GM12878 (cell line): Measurements from ENCODE around the gene PURA. TPM values are rescaled to one million over a fixed set of nuclear protein-coding genes. Genes with fewer than 3 reads are reported as not detected.
A peak's percentile ranks its signal among the peaks of the same experiment; 100 is the strongest.

Experiments used
- ATAC-seq: fragments of 200-7000 bp; cut with Tn5 transposase; 3 replicates; pipeline ENCODE4 v1.9.1; 2020; ENCODE audit warnings: mild to moderate bottlenecking, moderate library complexity
- BruUV-seq: library from RNA; stranded (reverse); fragments of 400-500 nt; replicated peaks from 2 replicates; lab custom pipeline; 2021; lab: Mats Ljungman, UMichigan
- CTCF ChIA-PET: fragments of 300-600 bp; sonication (Branson Sonifier 250); formaldehyde crosslinking; extraction: SDS; loops from one replicate; lab custom pipeline; 2021; ENCODE audit warnings: inconsistent platforms; lab: Yijun Ruan, JAX
- POLR2A ChIA-PET: fragments of 350-600 bp; formaldehyde crosslinking; extraction: SDS; loops from one replicate; lab custom pipeline; 2021; ENCODE audit warnings: inconsistent platforms; lab: Charles Lee
- RAD21 ChIA-PET: fragments of 300-600 bp; sonication (Branson Sonifier 250); formaldehyde crosslinking; loops from one replicate; lab custom pipeline; 2023; ENCODE audit warnings: antibody characterized with exemption; ENCODE audit not compliant: unreplicated experiment; lab: Charles Lee
- SMC1A ChIA-PET: fragments of 300-600 bp; sonication (Branson Sonifier 250); formaldehyde crosslinking; loops from one replicate; lab custom pipeline; 2023; ENCODE audit not compliant: unreplicated experiment, uncharacterized antibody; lab: Charles Lee
- DNase-seq: peaks from one replicate; pipeline ENCODE4 v3.0.0-alpha.2; 2011; ENCODE audit warnings: low read depth, low spot score
- FAIRE-seq: peaks from 3 replicates; lab custom pipeline; 2011; peaks lifted over from hg19 to GRCh38; lab: Jason Lieb, UNC
- H2AFZ ChIP-seq: 2 replicates; pipeline ENCODE4 v1.6.0; 2011; ENCODE audit warnings: low read depth, low read length, control low read depth; ENCODE audit not compliant: control insufficient read depth
- H3K27ac ChIP-seq: 2 replicates; pipeline ENCODE4 v1.5.1; 2011; ENCODE audit warnings: control low read depth; ENCODE audit not compliant: control insufficient read depth, insufficient read depth
- H3K27me3 ChIP-seq, 2 experiments: replicated peaks in 1 of 2; 2 replicates each; pipeline versions ENCODE4 v1.6.0 to v1.6.1; 2011; ENCODE audit warnings: low read length in 1 of 2; ENCODE audit not compliant: control insufficient read depth in 2 of 2, insufficient read depth in 2 of 2
- H3K36me3 ChIP-seq, 2 experiments: 2 replicates each; pipeline ENCODE4 v1.5.1; 2011; ENCODE audit warnings: low read length in 1 of 2; ENCODE audit not compliant: control insufficient read depth in 2 of 2, insufficient read depth in 2 of 2
- H3K4me1 ChIP-seq: 2 replicates; pipeline ENCODE4 v1.6.1; 2011; ENCODE audit warnings: mild to moderate bottlenecking, low read length, moderate library complexity, mixed read lengths; ENCODE audit not compliant: control insufficient read depth, insufficient read depth
- H3K4me2 ChIP-seq: 2 replicates; pipeline ENCODE4 v1.6.0; 2011; ENCODE audit warnings: control low read depth; ENCODE audit not compliant: control insufficient read depth, insufficient read depth
- H3K4me3 ChIP-seq: fragments of 200-600 bp; sonication (generic); 2 replicates; pipeline ENCODE4 v1.5.1; 2016
- H3K79me2 ChIP-seq: 2 replicates; pipeline ENCODE4 v1.6.0; 2011; ENCODE audit warnings: low read length; ENCODE audit not compliant: control insufficient read depth, insufficient read depth
- H3K9ac ChIP-seq: 2 replicates; pipeline ENCODE4 v1.8.0; 2011; ENCODE audit warnings: low read length, control low read depth, mixed read lengths; ENCODE audit not compliant: control insufficient read depth, insufficient read depth
- H3K9me3 ChIP-seq: replicated peaks from 3 replicates; pipeline ENCODE4 v1.5.1; 2011; ENCODE audit warnings: mild to moderate bottlenecking, low read length; ENCODE audit not compliant: control insufficient read depth, insufficient read depth
- H4K20me1 ChIP-seq: 2 replicates; pipeline ENCODE4 v1.6.0; 2011; ENCODE audit not compliant: control insufficient read depth, insufficient read depth
- ATF2 ChIP-seq: IDR thresholded peaks from 2 replicates; pipeline ENCODE4 v1.6.1; 2012; ENCODE audit warnings: low read length, inconsistent platforms
- BCL11A ChIP-seq: IDR thresholded peaks from 2 replicates; pipeline ENCODE4 v1.6.1; 2011; ENCODE audit warnings: low read depth, low read length
- CBX5 ChIP-seq: sonication (generic); IDR thresholded peaks from 2 replicates; pipeline ENCODE4 v1.6.1; 2016; ENCODE audit warnings: low read depth, moderate library complexity, mild to moderate bottlenecking, inconsistent platforms
- EGR1 ChIP-seq, 2 experiments: IDR thresholded peaks; 1 replicate in 1 of 2; 2 replicates in 1 of 2; pipeline ENCODE4 v1.6.1; 2011 to 2012; ENCODE audit warnings: low read depth in 2 of 2, low read length in 2 of 2, borderline replicate concordance in 1 of 2, mild to moderate bottlenecking in 1 of 2, moderate library complexity in 1 of 2
- FOXM1 ChIP-seq: IDR thresholded peaks from 2 replicates; pipeline ENCODE4 v1.6.1; 2012; ENCODE audit warnings: low read depth, mild to moderate bottlenecking, inconsistent platforms, low read length, moderate library complexity
- JUND ChIP-seq: IDR thresholded peaks from 2 replicates; pipeline ENCODE4 v1.6.1; 2012; ENCODE audit warnings: low read depth, mild to moderate bottlenecking, low read length, improper control_type of control experiment, moderate library complexity
- KLF5 ChIP-seq: fragments of 450-650 bp; IDR thresholded peaks from 2 replicates; pipeline ENCODE4 v1.6.1; 2014; ENCODE audit warnings: mild to moderate bottlenecking; ENCODE audit not compliant: partially characterized antibody
- MEF2A ChIP-seq: IDR thresholded peaks from 2 replicates; pipeline ENCODE4 v1.6.1; 2011; ENCODE audit warnings: low read depth, mild to moderate bottlenecking, low read length, moderate library complexity; ENCODE audit not compliant: insufficient read depth
- MEF2B ChIP-seq: fragments of 450-650 bp; IDR thresholded peaks from 2 replicates; pipeline ENCODE4 v1.6.1; 2018; ENCODE audit warnings: mild to moderate bottlenecking, moderate library complexity; ENCODE audit not compliant: partially characterized antibody, poor library complexity, severe bottlenecking
- NR2C1 ChIP-seq: fragments of 450-650 bp; IDR thresholded peaks from 2 replicates; pipeline ENCODE4 v1.6.1; 2017; ENCODE audit warnings: antibody characterized with exemption, mild to moderate bottlenecking, moderate library complexity
- POLR2A ChIP-seq: IDR thresholded peaks from 2 replicates; pipeline ENCODE4 v1.6.1; 2011; ENCODE audit warnings: low read depth, mild to moderate bottlenecking, low read length
- SMC3 ChIP-seq: IDR thresholded peaks from 2 replicates; pipeline ENCODE4 v1.6.1; 2011; ENCODE audit warnings: low read length, improper control_type of control experiment, borderline replicate concordance
- SRF ChIP-seq, 2 experiments: IDR thresholded peaks; 2 replicates each; pipeline ENCODE4 v1.6.1; 2011; ENCODE audit warnings: low read depth in 2 of 2, low read length in 2 of 2, mild to moderate bottlenecking in 1 of 2, moderate library complexity in 1 of 2
- USF2 ChIP-seq: IDR thresholded peaks from 2 replicates; pipeline ENCODE4 v1.6.1; 2011; ENCODE audit warnings: low read depth, low read length, improper control_type of control experiment, borderline replicate concordance
- ZBTB11 ChIP-seq: fragments of 450-650 bp; formaldehyde crosslinking; IDR thresholded peaks from 2 replicates; pipeline ENCODE4 v1.5.0; 2022; ENCODE audit warnings: mild to moderate bottlenecking, missing genetic modification characterization
- ZNF217 ChIP-seq: fragments of 450-650 bp; IDR thresholded peaks from 2 replicates; pipeline ENCODE4 v1.6.1; 2017; ENCODE audit warnings: antibody characterized with exemption, mild to moderate bottlenecking
- ZNF24 ChIP-seq: fragments of 450-650 bp; IDR thresholded peaks from 2 replicates; pipeline ENCODE4 v1.6.1; 2017; ENCODE audit warnings: antibody characterized with exemption, mild to moderate bottlenecking
- ZNF274 ChIP-seq: IDR thresholded peaks from one replicate; pipeline ENCODE4 v1.8.0; 2011; ENCODE audit not compliant: insufficient read length, insufficient read depth
- WGBS: methylation state at CpG from one replicate; pipeline ENCODE4 v1.1.6; 2016; ENCODE audit warnings: low lambda C conversion rate; ENCODE audit not compliant: insufficient replicate concordance, insufficient coverage; ENCODE audit errors: missing lambda C conversion rate; 5-methylcytosine and 5-hydroxymethylcytosine counted together
- in situ Hi-C: fragments of 300-500 bp; cut with MboI; formaldehyde crosslinking; loops from 9 replicates; pipeline ENCODE4 v1.14.3; 2018; ENCODE audit warnings: mixed read lengths
- intact Hi-C: fragments of 100-400 bp; cut with micrococcal nuclease; formaldehyde crosslinking; loops from one replicate; pipeline ENCODE4 v1.14.2; 2022; ENCODE audit not compliant: unreplicated experiment
- polyA plus RNA-seq, 11 experiments: library from polyadenylated mRNA; depleted of rRNA in 4 of 11; unstranded in 6 of 11; stranded (reverse) in 5 of 11; fragments of >200 nt; fragmentation: Nextera tagmentation in 4 of 11; fragmentation: Illumina TruSeq in 1 of 11; extraction: Ambion mirVana in 4 of 11; extraction: Trizol in 1 of 11; gene quantifications; 1 replicate in 1 of 11; 2 replicates in 10 of 11; pipeline versions ENCODE4 v1.2.1 to v1.2.3, GENCODE V29; 2011 to 2016; ENCODE audit warnings: inconsistent platforms in 2 of 11, missing spikeins in 2 of 11, low read depth in 1 of 11
- total RNA-seq, 4 experiments: library from RNA; depleted of rRNA in 3 of 4; stranded (reverse); fragments of >200 nt in 3 of 4; fragmentation: Illumina TruSeq in 1 of 4; extraction: Trizol in 1 of 4; gene quantifications; 2 replicates each; pipeline versions ENCODE4 v1.2.1 to v1.2.3, GENCODE V29; 2013 to 2021

PURA gene
- total and polyA plus RNA-seq, 10 of the 15 experiments (the other 5 are each of a cell fraction or from before 2014, with no cell fraction given), result 3.3 to 11.8 (median 5.8) TPM

DNA sequence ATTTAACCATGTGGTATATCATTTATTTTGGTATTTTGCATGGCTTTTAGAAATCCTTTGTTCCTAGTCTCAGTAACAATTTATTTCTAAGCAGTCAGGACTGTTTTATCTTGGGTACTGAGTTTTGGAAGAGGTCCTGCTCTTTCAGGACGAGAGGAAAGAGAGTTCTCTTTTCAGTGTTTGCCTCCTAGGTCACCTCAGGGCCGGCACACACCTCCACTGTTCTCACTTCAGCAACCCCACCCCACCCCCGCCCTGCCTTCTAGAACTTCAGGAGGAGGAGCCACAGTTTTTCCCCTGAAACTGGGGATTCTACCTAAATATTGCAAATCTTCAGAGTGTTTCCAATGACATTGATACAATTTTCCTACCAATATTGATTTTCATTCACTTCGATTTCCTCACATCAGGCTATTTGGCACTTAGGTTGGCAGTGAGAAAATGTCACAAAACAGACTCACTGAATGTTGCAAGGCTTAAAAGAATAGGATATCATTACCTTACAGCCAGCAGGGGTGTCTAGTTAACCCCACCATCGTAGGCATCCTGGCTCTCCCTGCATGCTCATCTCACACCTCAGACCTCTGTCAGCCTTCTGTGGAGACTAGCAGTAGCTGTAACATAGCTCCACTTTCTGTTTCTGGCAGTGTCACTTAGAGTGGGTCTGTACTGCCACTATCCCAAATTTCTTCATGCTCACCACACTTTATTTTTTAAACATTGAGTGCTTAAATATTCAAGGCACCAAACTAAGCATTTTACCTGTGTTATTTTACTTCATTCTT, 17.2 kb downstream of the PURA start:
- Histone ChIP-seq H3K27me3 (no peaks in the 10 kb centered on the region), H3K9me3 (no peaks in the 10 kb centered on the region), H3K4me2 (no peak overlapping the region), H3K4me3 (no peak overlapping the region), H3K79me2 (no peaks in the 10 kb centered on the region), H3K9ac (no peak overlapping the region), H4K20me1 (no peaks in the 10 kb centered on the region; the same call in 1 of the 2 replicates), H3K27ac (no peak overlapping the region), H3K4me1 (peaks cover 8% of the 10 kb centered on the region; the same call in 1 of the 2 replicates), H3K36me3 (no peaks in the 10 kb centered on the region), H2AFZ (no peak overlapping the region)
- ATAC-seq, result peak; percentile 77
- ChIA-PET CTCF (interaction anchor here (0.6 to 5.3 kb wide), 8 partner anchors 8 to 109 kb away, joined by 3 to 33 read pairs (median 3); no protein-coding TSS in a partner anchor), POLR2A (interaction anchor here (0.7 to 4.3 kb wide), 3 partner anchors 9 to 13 kb away, joined by 3 to 21 read pairs (median 3); no protein-coding TSS in a partner anchor), RAD21 (interaction anchor here (0.5 to 3.8 kb wide), 6 partner anchors 12 to 162 kb away, joined by 3 to 16 read pairs (median 6); no protein-coding TSS in a partner anchor), SMC1A (interaction anchor here (0.7 to 5.3 kb wide), 6 partner anchors 9 to 378 kb away, joined by 3 to 39 read pairs (median 4); no protein-coding TSS in a partner anchor)
- no peak for TF ChIP-seq EGR1 (IDR thresholded peaks at IDR 0.05; ENCODE audit: borderline replicate concordance in 1 of 2, low read depth in 2 of 2, low read length in 2 of 2)
- TF ChIP-seq POLR2A, result no peak
- TF ChIP-seq ZNF217, result no peak
- no peak for TF ChIP-seq SMC3
- TF ChIP-seq ZNF24, result no peak
- TF ChIP-seq ZNF274, result no peak
- TF ChIP-seq MEF2B, result no peak
- TF ChIP-seq BCL11A, result no peak
- TF ChIP-seq MEF2A, result no peak
- no peak for TF ChIP-seq NR2C1
- no peak for TF ChIP-seq USF2
- no peak for TF ChIP-seq JUND
- TF ChIP-seq SRF (IDR thresholded peaks at IDR 0.05; ENCODE audit: low read depth in 2 of 2, low read length in 2 of 2), result no peak
- no peak for TF ChIP-seq KLF5
- no peak for TF ChIP-seq CBX5
- no peak for TF ChIP-seq ATF2
- TF ChIP-seq ZBTB11 (CRISPR knock-in tag), result no peak
- no peak for TF ChIP-seq FOXM1
- in situ Hi-C loops (no loop called here), intact Hi-C loops (no loop called here)
- 71% methylated on average over 5 of the region's 5 CpGs for WGBS
- BruUV-seq, result no TSS peak
- no peak for DNase-seq
- no peak for FAIRE-seq
